Epithelial cell of esophagus (primary cell): ENCODE measurements around the gene PKD2L1.
A peak's percentile ranks its signal among the peaks of the same experiment; 100 is the strongest.

Source experiments
- DNase-seq: peaks from one replicate; pipeline ENCODE4 v3.0.0; 2010; ENCODE audit warnings: low read depth
- H3K4me3 ChIP-seq: 2 replicates; pipeline ENCODE4 v1.5.1; 2011; ENCODE audit warnings: mild to moderate bottlenecking, low read length, control low read depth
- CTCF ChIP-seq: IDR thresholded peaks from 2 replicates; pipeline ENCODE4 v1.5.1; 2011; ENCODE audit warnings: low read depth, mild to moderate bottlenecking, low read length, control low read depth, inconsistent platforms; ENCODE audit not compliant: insufficient read depth; ENCODE audit errors: missing control alignments

PKD2L1 gene

GRCh38 chr10:100328198-100328597, 1.8 kb downstream of the PKD2L1 start:
- no peak for TF ChIP-seq CTCF
- no peak for DNase-seq
- H3K4me3 ChIP-seq: no peak overlapping the region

- no peak for DNase-seq
- TF ChIP-seq CTCF: no peak
Observed at GRCh38 chr10:100327718-100328009, 2.4 kb downstream of the PKD2L1 start.

GRCh38 chr10:100327007-100327717, 2.9 kb downstream of the PKD2L1 start:
- no peak for DNase-seq
- no peak for TF ChIP-seq CTCF
- no peak overlapping the region for H3K4me3 ChIP-seq

More at GRCh38 chr10:100327718-100328009, 2.4 kb downstream of the PKD2L1 start:
- no peak overlapping the region for H3K4me3 ChIP-seq

GRCh38 chr10:100325158-100325557, 4.9 kb downstream of the PKD2L1 start:
- H3K4me3 ChIP-seq: no peak overlapping the region
- no peak for TF ChIP-seq CTCF
- DNase-seq: no peak

GRCh38 chr10:100319707-100320402, 10.2 kb downstream of the PKD2L1 start:
- TF ChIP-seq CTCF: no peak
- no peak overlapping the region for H3K4me3 ChIP-seq
- peak; percentile 34 for DNase-seq

GRCh38 chr10:100318207-100318606, 11.8 kb downstream of the PKD2L1 start:
- TF ChIP-seq CTCF: no peak
- DNase-seq: peak; percentile 66
- no peak overlapping the region for H3K4me3 ChIP-seq

GRCh38 chr10:100315615-100316014, 14.4 kb downstream of the PKD2L1 start:
- no peak overlapping the region for H3K4me3 ChIP-seq
- TF ChIP-seq CTCF: no peak
- DNase-seq: no peak
